ENCODE measurements around the gene KCNJ14. TPM values are rescaled to one million over a fixed set of nuclear protein-coding genes. Genes with fewer than 3 reads are reported as not detected.

The KCNJ14 gene
- 0.33 and 0.76 TPM in 2 replicates for total RNA-seq

DNA sequence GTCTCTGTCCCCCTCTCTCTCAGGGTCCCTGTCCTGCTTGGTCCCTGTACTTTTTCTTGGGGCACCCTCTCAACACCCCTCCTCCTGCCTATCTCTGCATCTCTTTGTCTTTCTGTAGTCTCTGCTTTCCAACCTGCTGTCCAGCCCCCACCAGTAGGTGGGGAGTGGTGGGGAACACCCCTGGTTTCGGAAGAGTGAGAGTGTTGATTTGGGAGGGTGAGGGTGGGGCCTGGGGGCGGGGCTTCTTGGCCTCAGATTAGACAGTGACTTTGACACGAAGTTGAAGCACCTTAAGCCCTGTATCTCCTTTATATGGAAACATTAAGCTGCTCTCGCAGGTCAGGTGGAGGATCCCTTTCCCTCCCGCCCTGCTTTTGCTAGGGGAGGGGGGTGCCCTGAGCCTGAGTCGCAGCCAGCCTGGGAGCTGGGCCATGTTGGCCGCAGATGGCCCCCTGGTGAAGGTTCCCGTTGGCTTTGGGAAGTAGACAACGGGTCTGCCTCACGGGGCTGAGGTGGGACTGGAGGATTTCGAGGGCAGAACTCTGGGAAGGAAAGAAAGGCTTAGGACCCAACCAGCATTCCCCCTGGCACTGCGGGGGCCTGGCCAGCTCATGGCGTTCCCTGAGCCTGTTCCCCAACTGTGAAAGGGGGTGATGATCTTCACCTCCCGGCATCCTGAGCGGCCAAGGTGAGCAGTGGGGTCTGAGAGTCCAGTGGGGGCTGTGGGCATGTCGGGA, at the start of gene KCNJ14:
Gene KCNJ14, plus strand, starts transcription at position 404 of the 737 bp plus-strand sequence. CDS start 6,151 bp downstream, outside the sequence.

GRCh38 chr19:48445606-48446481, 9.5 kb upstream of the KCNJ14 start, which contains the start of gene GRWD1:
GRWD1 (plus strand) TSS chr19:48445983; CDS start chr19:48446006, 23 bp downstream.

GRCh38 chr19:48469289-48469881, 14.0 kb downstream of the KCNJ14 start, which contains the start of gene CYTH2:
CYTH2 (plus strand) TSS chr19:48469369; CDS start chr19:48469508, 139 bp downstream.

GRCh38 chr19:48511800-48512503, 56.6 kb downstream of the KCNJ14 start, which contains the start of gene LMTK3:
LMTK3 (minus strand) TSS chr19:48511835; CDS start chr19:48511576, 259 bp downstream.

Other genes starting within 250 kb of the KCNJ14 start
- 122 and 140 TPM in 2 replicates for gene CARD8, start 199.7 kb upstream of the KCNJ14 start, total RNA-seq
- gene ZNF114, start 185.5 kb upstream of the KCNJ14 start, total RNA-seq: 1.6 and 2.3 TPM in 2 replicates
- 31.4 and 38.9 TPM in 2 replicates for gene EMP3, start 130.0 kb upstream of the KCNJ14 start, total RNA-seq
- 3.8 and 4.6 TPM in 2 replicates for gene TMEM143, start 91.6 kb upstream of the KCNJ14 start, total RNA-seq
- not detected in 2 replicates for gene SYNGR4, start 91.2 kb upstream of the KCNJ14 start, total RNA-seq
- 104 and 127 TPM in 2 replicates for gene KDELR1, start 64.0 kb upstream of the KCNJ14 start, total RNA-seq
- gene GRIN2D, start 61.9 kb upstream of the KCNJ14 start, total RNA-seq: 0.48 and 0.98 TPM in 2 replicates
- gene GRWD1, start 9.6 kb upstream of the KCNJ14 start, total RNA-seq: 43.8 and 59.7 TPM in 2 replicates
- 87.2 and 90.8 TPM in 2 replicates for gene CYTH2, start 13.8 kb downstream of the KCNJ14 start, total RNA-seq
- under 0.01 and 0.10 TPM in 2 replicates for gene LMTK3, start 56.3 kb downstream of the KCNJ14 start, total RNA-seq
- not detected in 2 replicates for gene SULT2B1, start 96.6 kb downstream of the KCNJ14 start, total RNA-seq
- not detected in 2 replicates for gene SPACA4, start 151.2 kb downstream of the KCNJ14 start, total RNA-seq
- gene FAM83E, start 159.5 kb downstream of the KCNJ14 start, total RNA-seq: 0.33 TPM in 1 of 2 replicates, not detected in the other
- 1,820 and 2,339 TPM in 2 replicates for gene RPL18, start 163.6 kb downstream of the KCNJ14 start, total RNA-seq
- gene SPHK2, start 163.9 kb downstream of the KCNJ14 start, total RNA-seq: 11.4 and 15.2 TPM in 2 replicates
- gene DBP, start 181.8 kb downstream of the KCNJ14 start, total RNA-seq: 0.57 and 2.0 TPM in 2 replicates
- 1.3 and 2.0 TPM in 2 replicates for gene CA11, start 190.6 kb downstream of the KCNJ14 start, total RNA-seq
- gene NTN5, start 217.4 kb downstream of the KCNJ14 start, total RNA-seq: not detected in 2 replicates
- gene FUT2, start 240.4 kb downstream of the KCNJ14 start, total RNA-seq: not detected in 2 replicates

Measured in vein endothelial cell (primary cell).